HUES48 (cell line): ENCODE measurements around the gene IRAK2.

Experiments
- H3K27ac ChIP-seq: one replicate; pipeline ENCODE4 v1.7.0; 2013; ENCODE audit warnings: low read depth, low read length, inconsistent platforms
- H3K27me3 ChIP-seq: 2 replicates; pipeline ENCODE4 v1.6.1; 2013; ENCODE audit warnings: mild to moderate bottlenecking, low read length; ENCODE audit not compliant: control insufficient read depth, insufficient read depth
- H3K36me3 ChIP-seq: 2 replicates; pipeline ENCODE4 v1.6.1; 2013; ENCODE audit warnings: low read length; ENCODE audit not compliant: control insufficient read depth, insufficient read depth
- H3K4me1 ChIP-seq: 2 replicates; pipeline ENCODE4 v1.6.1; 2013; ENCODE audit warnings: mild to moderate bottlenecking, low read length; ENCODE audit not compliant: control insufficient read depth, insufficient read depth
- H3K4me3 ChIP-seq: 2 replicates; pipeline ENCODE4 v1.5.1; 2013; ENCODE audit warnings: mild to moderate bottlenecking, low read depth, low read length
- H3K9ac ChIP-seq: 2 replicates; pipeline ENCODE4 v1.6.1; 2013; ENCODE audit warnings: mild to moderate bottlenecking, low read depth, low read length, moderate library complexity
- H3K9me3 ChIP-seq: 2 replicates; pipeline ENCODE4 v1.6.1; 2013; ENCODE audit warnings: low read length; ENCODE audit not compliant: control insufficient read depth, insufficient read depth

Gene IRAK2

DNA sequence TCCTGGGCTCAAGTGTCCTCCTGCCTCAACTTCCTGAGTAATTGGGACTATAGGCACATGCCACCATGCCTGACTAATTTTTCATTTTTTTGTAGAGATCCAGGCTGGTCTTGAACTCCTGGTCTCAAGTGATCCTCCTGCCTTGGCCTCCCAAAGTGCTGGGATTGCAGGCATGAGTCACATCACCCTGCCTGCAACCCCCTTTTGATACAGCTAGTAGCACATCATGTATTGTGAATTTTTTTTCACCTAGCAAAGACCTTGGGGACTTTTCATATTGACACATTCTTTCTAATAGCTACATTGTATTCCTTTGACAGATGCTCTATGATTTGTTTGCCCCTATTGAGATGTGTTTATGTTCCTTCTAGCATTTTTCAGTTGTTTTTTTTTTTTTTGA is 14.2 kb downstream of the IRAK2 start:
- H3K36me3 ChIP-seq, result no peaks in the 10 kb centered on the region
- H3K27ac ChIP-seq, result no peak overlapping the region
- H3K4me1 ChIP-seq, result no peaks in the 10 kb centered on the region

DNA sequence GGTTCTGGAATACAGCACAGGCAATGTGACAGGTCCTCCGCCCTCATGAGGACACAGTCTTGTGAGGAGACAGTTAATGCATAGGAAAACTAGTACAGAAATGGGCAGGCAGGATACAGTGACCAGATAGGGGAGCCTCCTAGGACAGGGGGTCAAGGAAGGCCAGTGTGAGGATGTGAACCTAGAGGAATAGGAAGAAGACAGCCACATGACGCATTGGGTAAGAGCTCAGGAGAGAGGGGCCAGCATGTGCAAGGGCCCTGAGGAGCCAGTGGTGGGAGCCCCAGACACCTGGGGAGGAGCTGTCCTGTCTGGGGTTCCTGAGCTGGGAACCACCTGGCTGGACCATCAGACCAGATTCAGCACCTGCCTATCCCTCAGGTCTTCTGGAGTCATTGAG is 15.6 kb downstream of the IRAK2 start:
- Histone ChIP-seq H3K9me3 (no peaks in the 10 kb centered on the region), H3K9ac (no peak overlapping the region), H3K27ac (no peak overlapping the region)

More for the DNA sequence above, 14.2 kb downstream of the IRAK2 start:
- H3K9ac ChIP-seq, result no peak overlapping the region
- H3K9me3 ChIP-seq, result no peaks in the 10 kb centered on the region
- no peaks in the 10 kb centered on the region for H3K27me3 ChIP-seq
- no peak overlapping the region for H3K4me3 ChIP-seq

DNA sequence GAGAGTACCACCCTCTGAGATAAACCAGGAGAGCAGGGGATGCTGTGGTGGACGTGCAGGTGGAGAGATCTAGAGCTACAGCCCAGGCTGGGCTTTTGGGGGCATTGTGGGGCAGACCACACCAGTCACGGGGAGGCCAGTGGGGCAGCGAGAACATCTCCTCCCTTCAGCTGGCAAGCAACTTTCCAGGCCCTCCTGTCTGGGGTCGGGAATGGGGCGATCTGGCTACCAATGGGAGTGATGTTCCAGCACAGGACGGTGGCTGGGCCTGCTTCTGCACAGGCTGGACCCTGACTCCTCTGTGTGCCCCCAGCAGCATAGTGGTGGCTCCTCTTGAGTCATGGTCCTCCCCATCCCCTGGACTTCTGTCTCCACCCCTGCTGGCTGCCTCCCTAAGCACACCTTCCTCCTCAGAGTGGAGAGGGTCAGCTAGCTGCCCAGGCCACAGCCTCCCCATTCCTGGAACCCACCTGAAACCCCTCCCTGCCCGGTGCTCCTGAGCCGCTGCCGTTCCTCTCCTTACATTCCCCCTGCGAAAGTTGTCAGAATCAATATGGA is 16.1 kb downstream of the IRAK2 start:
- Histone ChIP-seq H3K27me3 (no peaks in the 10 kb centered on the region), H3K27ac (no peak overlapping the region), H3K36me3 (no peaks in the 10 kb centered on the region), H3K4me1 (no peaks in the 10 kb centered on the region), H3K9ac (no peak overlapping the region), H3K4me3 (no peak overlapping the region), H3K9me3 (no peaks in the 10 kb centered on the region)

More for the DNA sequence above, 15.6 kb downstream of the IRAK2 start:
- no peaks in the 10 kb centered on the region for H3K4me1 ChIP-seq
- no peaks in the 10 kb centered on the region for H3K36me3 ChIP-seq
- no peak overlapping the region for H3K4me3 ChIP-seq
- no peaks in the 10 kb centered on the region for H3K27me3 ChIP-seq

- no peak overlapping the region for H3K4me3 ChIP-seq
- H3K9me3 ChIP-seq, result no peaks in the 10 kb centered on the region
- no peak overlapping the region for H3K27ac ChIP-seq
- H3K4me1 ChIP-seq, result peaks cover 8% of the 10 kb centered on the region
- no peak overlapping the region for H3K9ac ChIP-seq
- no peaks in the 10 kb centered on the region for H3K27me3 ChIP-seq
- H3K36me3 ChIP-seq, result no peaks in the 10 kb centered on the region
Observed at GRCh38 chr3:10182950-10183349, 18.2 kb downstream of the IRAK2 start.

- no peak overlapping the region for H3K4me3 ChIP-seq
- H3K9me3 ChIP-seq, result no peaks in the 10 kb centered on the region
- no peak overlapping the region for H3K9ac ChIP-seq
- H3K27me3 ChIP-seq, result no peaks in the 10 kb centered on the region
- H3K4me1 ChIP-seq, result peaks cover 8% of the 10 kb centered on the region
- no peak overlapping the region for H3K27ac ChIP-seq
- no peaks in the 10 kb centered on the region for H3K36me3 ChIP-seq
Observed at GRCh38 chr3:10184250-10184649, 19.5 kb downstream of the IRAK2 start.

- no peak overlapping the region for H3K4me3 ChIP-seq
- H3K9me3 ChIP-seq, result no peaks in the 10 kb centered on the region
- peaks cover 8% of the 10 kb centered on the region for H3K4me1 ChIP-seq
- no peaks in the 10 kb centered on the region for H3K36me3 ChIP-seq
- H3K27ac ChIP-seq, result no peak overlapping the region
- no peaks in the 10 kb centered on the region for H3K27me3 ChIP-seq
- no peak overlapping the region for H3K9ac ChIP-seq
Observed at GRCh38 chr3:10185804-10186762, 21.4 kb downstream of the IRAK2 start.

DNA sequence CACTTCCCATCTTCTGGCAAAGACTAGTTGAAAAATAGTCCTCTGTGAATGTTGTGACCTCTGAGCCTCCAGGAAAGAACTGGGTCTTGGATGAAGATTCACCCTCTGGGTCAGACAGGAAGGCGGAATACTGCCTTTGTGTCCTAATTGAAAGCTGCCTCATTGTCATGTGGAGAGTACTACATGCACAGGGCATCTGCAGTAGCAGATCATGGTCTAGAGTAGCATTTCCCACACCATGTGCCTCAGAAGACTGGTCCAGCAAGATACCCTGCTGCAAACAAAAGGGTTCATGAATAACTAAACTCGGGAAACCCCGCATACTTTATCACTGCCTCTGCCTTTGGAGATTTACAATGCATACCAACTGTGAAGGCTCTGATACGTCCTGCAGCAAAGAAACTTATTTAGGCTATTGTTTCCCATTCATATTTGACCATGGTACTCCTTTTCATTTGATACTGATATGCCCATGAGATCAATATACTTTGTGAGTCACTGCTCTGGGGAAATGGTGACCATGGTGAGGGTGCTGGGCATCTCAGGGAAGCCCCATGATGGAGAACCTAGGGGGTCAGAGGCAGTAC is 22.7 kb downstream of the IRAK2 start:
- no peak overlapping the region for H3K27ac ChIP-seq
- H3K36me3 ChIP-seq, result no peaks in the 10 kb centered on the region
- no peaks in the 10 kb centered on the region for H3K9me3 ChIP-seq
- no peak overlapping the region for H3K4me3 ChIP-seq
- H3K4me1 ChIP-seq, result peaks cover 8% of the 10 kb centered on the region
- H3K27me3 ChIP-seq, result no peaks in the 10 kb centered on the region
- no peak overlapping the region for H3K9ac ChIP-seq

GRCh38 chr3:10187944-10188343 is 23.2 kb downstream of the IRAK2 start:
- H3K36me3 ChIP-seq, result no peaks in the 10 kb centered on the region
- H3K27ac ChIP-seq, result no peak overlapping the region
- H3K9me3 ChIP-seq, result no peaks in the 10 kb centered on the region
- H3K4me1 ChIP-seq, result peaks cover 8% of the 10 kb centered on the region
- no peak overlapping the region for H3K4me3 ChIP-seq
- H3K27me3 ChIP-seq, result no peaks in the 10 kb centered on the region
- H3K9ac ChIP-seq, result no peak overlapping the region

DNA sequence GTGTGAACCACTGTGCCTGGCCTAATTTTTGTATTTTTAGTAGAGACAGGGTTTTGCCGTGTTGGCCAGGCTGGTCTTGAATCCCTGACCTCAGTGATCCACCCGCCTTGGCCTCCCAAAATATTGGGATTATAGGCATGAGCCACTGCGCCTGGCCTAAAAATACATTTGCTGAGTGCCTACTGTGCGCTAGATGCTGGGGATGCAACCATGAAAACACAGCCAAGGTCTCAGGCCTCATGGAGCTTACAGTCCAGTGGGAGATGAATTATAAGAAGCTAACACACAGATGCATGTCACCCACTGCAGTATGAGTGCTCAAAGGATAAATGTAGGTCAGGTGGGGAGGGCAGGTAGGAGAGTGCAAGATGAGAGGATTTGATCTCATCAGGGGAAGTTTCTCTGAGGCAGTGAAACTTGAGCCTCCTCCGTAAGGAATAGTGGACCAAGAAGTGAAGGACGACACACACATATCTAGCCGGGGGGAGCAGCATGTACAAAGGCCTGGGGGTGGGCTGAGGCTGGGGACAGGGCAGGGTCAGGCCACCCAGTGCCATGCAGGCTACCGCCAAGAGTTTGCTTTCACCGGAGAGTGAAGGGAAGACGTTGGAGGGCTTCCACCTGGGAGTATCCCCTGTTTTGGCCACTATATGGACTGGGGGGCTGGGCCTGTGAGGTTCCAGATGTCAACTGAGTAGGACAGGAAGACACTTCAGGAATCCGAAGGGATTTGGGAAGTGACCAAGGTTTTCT is 24.3 kb downstream of the IRAK2 start:
- H3K27me3 ChIP-seq, result no peaks in the 10 kb centered on the region
- H3K27ac ChIP-seq, result no peak overlapping the region
- no peak overlapping the region for H3K4me3 ChIP-seq
- no peaks in the 10 kb centered on the region for H3K36me3 ChIP-seq
- H3K4me1 ChIP-seq, result peaks cover 8% of the 10 kb centered on the region
- H3K9ac ChIP-seq, result no peak overlapping the region
- no peaks in the 10 kb centered on the region for H3K9me3 ChIP-seq

GRCh38 chr3:10189557-10190354 is 25.0 kb downstream of the IRAK2 start:
- H3K4me1 ChIP-seq, result peaks cover 8% of the 10 kb centered on the region
- no peak overlapping the region for H3K9ac ChIP-seq

More at GRCh38 chr3:10189557-10190354, 25.0 kb downstream of the IRAK2 start:
- H3K27ac ChIP-seq, result no peak overlapping the region
- no peaks in the 10 kb centered on the region for H3K9me3 ChIP-seq
- no peak overlapping the region for H3K4me3 ChIP-seq
- H3K27me3 ChIP-seq, result no peaks in the 10 kb centered on the region
- no peaks in the 10 kb centered on the region for H3K36me3 ChIP-seq
